Ishikawa (cell line): Measurements from ENCODE around the gene RIMBP2.

Source experiments
- CEBPB ChIP-seq: IDR thresholded peaks from 2 replicates; pipeline ENCODE4 v1.6.1; 2012
- CREB1 ChIP-seq: IDR thresholded peaks from 2 replicates; pipeline ENCODE4 v1.6.1; 2012; ENCODE audit warnings: low read depth
- EP300 ChIP-seq: IDR thresholded peaks from 2 replicates; pipeline ENCODE4 v1.6.1; 2012; ENCODE audit warnings: borderline replicate concordance
- NFIC ChIP-seq: IDR thresholded peaks from 2 replicates; pipeline ENCODE4 v1.6.1; 2012
- TEAD4 ChIP-seq: IDR thresholded peaks from 2 replicates; pipeline ENCODE4 v1.6.1; 2012
- YY1 ChIP-seq: IDR thresholded peaks from 2 replicates; pipeline ENCODE4 v1.6.1; 2012; ENCODE audit warnings: low read depth
- TF ChIP-seq, protein P1 (sequence below): IDR thresholded peaks from 2 replicates; pipeline ENCODE4 v1.6.1; 2012; ENCODE audit warnings: low read depth, mild to moderate bottlenecking

DNA sequence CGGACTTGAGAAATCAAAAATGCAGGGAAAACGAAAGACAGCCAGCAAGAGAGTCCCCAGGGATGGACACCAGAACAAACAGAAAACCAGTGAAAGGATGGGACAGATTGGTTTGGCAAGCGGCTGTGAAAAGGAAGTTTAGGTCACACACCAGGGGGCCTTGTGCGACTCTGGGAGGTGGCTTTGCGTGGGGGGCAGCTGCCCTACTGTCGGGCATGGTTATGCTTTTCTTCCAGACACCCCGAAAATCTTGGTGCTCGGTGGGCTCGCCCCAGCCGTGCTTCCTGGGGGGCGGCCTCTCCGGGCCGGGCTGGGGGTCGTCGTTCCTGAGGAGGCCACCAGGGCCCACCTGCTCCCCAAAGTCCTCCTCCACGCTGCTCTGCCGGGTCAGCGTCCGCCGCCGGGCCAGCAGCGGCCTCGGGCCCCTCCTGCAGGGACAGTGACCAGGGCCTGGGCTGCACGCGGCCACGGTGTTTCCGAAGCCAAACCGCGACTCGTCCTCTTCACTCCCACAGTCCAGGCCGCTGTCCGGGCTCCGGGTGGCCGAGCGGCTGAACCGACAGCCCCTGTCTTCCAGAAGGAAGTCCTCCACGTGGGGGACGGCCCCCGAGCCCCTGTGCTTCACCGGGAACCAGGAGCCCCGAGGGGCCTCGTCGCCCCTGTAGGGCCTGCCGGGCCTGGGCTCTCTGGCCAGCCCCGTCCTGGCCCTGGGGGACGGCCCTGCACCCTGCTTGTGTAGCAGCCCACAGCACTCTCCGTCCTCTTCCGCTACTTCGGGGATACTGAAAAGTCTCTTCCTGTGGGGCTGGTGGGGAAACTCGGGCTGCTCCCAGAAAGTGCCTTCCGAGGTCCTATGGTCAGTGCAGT lies 291.9 kb downstream of the RIMBP2 start:
- TF ChIP-seq EP300 (no peak), CEBPB (no peak), NFIC (no peak), TEAD4 (no peak), CREB1 (no peak), YY1 (no peak)
- TF ChIP-seq, protein P1, sequence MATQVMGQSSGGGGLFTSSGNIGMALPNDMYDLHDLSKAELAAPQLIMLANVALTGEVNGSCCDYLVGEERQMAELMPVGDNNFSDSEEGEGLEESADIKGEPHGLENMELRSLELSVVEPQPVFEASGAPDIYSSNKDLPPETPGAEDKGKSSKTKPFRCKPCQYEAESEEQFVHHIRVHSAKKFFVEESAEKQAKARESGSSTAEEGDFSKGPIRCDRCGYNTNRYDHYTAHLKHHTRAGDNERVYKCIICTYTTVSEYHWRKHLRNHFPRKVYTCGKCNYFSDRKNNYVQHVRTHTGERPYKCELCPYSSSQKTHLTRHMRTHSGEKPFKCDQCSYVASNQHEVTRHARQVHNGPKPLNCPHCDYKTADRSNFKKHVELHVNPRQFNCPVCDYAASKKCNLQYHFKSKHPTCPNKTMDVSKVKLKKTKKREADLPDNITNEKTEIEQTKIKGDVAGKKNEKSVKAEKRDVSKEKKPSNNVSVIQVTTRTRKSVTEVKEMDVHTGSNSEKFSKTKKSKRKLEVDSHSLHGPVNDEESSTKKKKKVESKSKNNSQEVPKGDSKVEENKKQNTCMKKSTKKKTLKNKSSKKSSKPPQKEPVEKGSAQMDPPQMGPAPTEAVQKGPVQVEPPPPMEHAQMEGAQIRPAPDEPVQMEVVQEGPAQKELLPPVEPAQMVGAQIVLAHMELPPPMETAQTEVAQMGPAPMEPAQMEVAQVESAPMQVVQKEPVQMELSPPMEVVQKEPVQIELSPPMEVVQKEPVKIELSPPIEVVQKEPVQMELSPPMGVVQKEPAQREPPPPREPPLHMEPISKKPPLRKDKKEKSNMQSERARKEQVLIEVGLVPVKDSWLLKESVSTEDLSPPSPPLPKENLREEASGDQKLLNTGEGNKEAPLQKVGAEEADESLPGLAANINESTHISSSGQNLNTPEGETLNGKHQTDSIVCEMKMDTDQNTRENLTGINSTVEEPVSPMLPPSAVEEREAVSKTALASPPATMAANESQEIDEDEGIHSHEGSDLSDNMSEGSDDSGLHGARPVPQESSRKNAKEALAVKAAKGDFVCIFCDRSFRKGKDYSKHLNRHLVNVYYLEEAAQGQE = no peak
